ENCODE data around the gene TEX13D. TPM values are rescaled to one million over a fixed set of nuclear protein-coding genes. Genes with fewer than 3 reads are reported as not detected.

TEX13D gene
- polyA plus RNA-seq, 1 of the 3 experiments (the other 2 are of a cell fraction) = not detected

DNA sequence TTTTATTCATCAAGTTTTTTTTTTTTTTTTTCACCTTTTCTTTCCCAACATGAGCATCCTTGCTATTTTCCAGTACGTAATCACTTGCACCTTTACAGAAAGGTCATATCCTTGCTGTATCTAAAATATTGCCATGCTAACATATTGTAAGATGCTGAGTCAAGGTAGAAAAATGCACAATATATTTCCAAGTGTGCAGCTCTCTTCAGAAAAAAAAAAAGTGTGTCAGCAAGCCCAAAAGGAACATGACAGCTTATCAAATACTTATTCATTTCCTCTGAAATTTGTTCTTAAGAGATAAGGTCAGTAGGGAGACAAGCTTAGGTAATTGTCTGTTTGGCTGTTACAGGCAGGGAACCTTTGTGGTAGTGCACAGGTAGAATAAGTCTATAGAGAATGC is 40.9 kb downstream of the TEX13D start:
- no peaks in the 10 kb centered on the region for H3K36me3 ChIP-seq (replicated peaks in 1 of 2; ENCODE audit: control insufficient read depth in 1 of 2, insufficient read depth in 2 of 2, low read length in 1 of 2)
- H3K79me2 ChIP-seq (ENCODE audit: insufficient read depth) = no peaks in the 10 kb centered on the region
- H3K4me1 ChIP-seq (ENCODE audit: control insufficient read depth in 1 of 2, insufficient read depth in 2 of 2, low read depth in 1 of 2, low read length in 1 of 2) = no peaks in the 10 kb centered on the region
- POLR2A ChIA-PET = no interaction called here
- 21% methylated on average over 1 of the region's 1 CpG for WGBS (ENCODE audit: low lambda C conversion rate)
- no peak overlapping the region for H3K4me2 ChIP-seq
- DNase-seq = no peak
- H3K9me3 ChIP-seq = no peaks in the 10 kb centered on the region
- H3F3A ChIP-seq (replicated peaks; ENCODE audit: insufficient read depth) = no peaks in the 10 kb centered on the region
- TF ChIP-seq JUND (IDR thresholded peaks at IDR 0.05) = no peak
- no peak for TF ChIP-seq FOXJ3 (CRISPR knock-in tag; IDR thresholded peaks at IDR 0.05)
- no peak for TF ChIP-seq EZH2phosphoT487 (IDR thresholded peaks at IDR 0.05; ENCODE audit: borderline replicate concordance, low read depth)
- no peak for TF ChIP-seq RXRA (IDR thresholded peaks at IDR 0.05; ENCODE audit: borderline replicate concordance, low read depth)
- TF ChIP-seq POLR2AphosphoS5 (IDR thresholded peaks at IDR 0.05; ENCODE audit: low read depth, low read length) = no peak
- TF ChIP-seq FOXM1 (IDR thresholded peaks at IDR 0.05; ENCODE audit: low read depth) = no peak
- no peak for TF ChIP-seq GATA2 (CRISPR knock-in tag; IDR thresholded peaks at IDR 0.05)
- TF ChIP-seq CHD2 (IDR thresholded peaks at IDR 0.05; ENCODE audit: low read length, partially characterized antibody) = no peak
- TF ChIP-seq, protein P1, sequence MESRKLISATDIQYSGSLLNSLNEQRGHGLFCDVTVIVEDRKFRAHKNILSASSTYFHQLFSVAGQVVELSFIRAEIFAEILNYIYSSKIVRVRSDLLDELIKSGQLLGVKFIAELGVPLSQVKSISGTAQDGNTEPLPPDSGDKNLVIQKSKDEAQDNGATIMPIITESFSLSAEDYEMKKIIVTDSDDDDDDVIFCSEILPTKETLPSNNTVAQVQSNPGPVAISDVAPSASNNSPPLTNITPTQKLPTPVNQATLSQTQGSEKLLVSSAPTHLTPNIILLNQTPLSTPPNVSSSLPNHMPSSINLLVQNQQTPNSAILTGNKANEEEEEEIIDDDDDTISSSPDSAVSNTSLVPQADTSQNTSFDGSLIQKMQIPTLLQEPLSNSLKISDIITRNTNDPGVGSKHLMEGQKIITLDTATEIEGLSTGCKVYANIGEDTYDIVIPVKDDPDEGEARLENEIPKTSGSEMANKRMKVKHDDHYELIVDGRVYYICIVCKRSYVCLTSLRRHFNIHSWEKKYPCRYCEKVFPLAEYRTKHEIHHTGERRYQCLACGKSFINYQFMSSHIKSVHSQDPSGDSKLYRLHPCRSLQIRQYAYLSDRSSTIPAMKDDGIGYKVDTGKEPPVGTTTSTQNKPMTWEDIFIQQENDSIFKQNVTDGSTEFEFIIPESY (IDR thresholded peaks at IDR 0.05; ENCODE audit: borderline replicate concordance, low read depth) = no peak
- no peak for TF ChIP-seq NRF1 (IDR thresholded peaks at IDR 0.05; ENCODE audit: low read depth, low read length)
- no peak overlapping the region for H2AFZ ChIP-seq (ENCODE audit: low read depth)
- H4K20me1 ChIP-seq (ENCODE audit: insufficient read depth) = no peaks in the 10 kb centered on the region
- CTCF ChIA-PET = interaction anchor here (0.7 to 1.1 kb wide), 2 partner anchors 11 to 1266 kb away, joined by 3 read pairs; no protein-coding TSS in a partner anchor
- no peaks in the 10 kb centered on the region for H3K27me3 ChIP-seq (ENCODE audit: insufficient read depth)
- H3K9me2 ChIP-seq = no peaks in the 10 kb centered on the region
- H3K4me3 ChIP-seq (ENCODE audit: low read depth in 2 of 2, low read length in 1 of 2) = no peak overlapping the region
- no peak overlapping the region for H3K9ac ChIP-seq
- no peak overlapping the region for H3K27ac ChIP-seq (ENCODE audit: low read depth in 2 of 2, low read length in 1 of 2)

DNA sequence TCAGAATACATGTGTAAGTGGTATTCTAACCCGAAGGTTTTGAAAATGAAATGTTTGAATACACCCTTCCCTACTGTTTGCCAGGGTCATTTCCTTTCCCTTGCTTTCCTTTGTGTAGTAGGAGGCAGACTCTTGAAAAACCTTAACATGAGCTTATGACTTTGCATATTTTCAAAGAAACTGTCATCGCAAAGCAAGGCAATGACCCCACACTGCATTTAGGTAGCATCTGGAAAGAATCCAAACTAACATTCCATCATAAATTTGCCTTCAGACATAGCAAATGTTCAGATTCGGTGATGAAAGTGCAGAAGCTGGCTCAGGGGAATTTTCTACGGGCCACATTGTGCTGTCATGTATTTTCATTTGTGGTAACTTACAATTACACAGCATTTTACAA is 46.2 kb downstream of the TEX13D start:
- Histone ChIP-seq H3K36me3 (replicated peaks in 1 of 2; ENCODE audit: control insufficient read depth in 1 of 2, insufficient read depth in 2 of 2, low read length in 1 of 2) (no peaks in the 10 kb centered on the region), H3K9me3 (no peaks in the 10 kb centered on the region), H3K4me2 (no peak overlapping the region), H4K20me1 (ENCODE audit: insufficient read depth) (no peaks in the 10 kb centered on the region), H3K27ac (ENCODE audit: low read depth in 2 of 2, low read length in 1 of 2) (no peak overlapping the region), H3K27me3 (ENCODE audit: insufficient read depth) (no peaks in the 10 kb centered on the region), H3F3A (replicated peaks; ENCODE audit: insufficient read depth) (no peaks in the 10 kb centered on the region), H3K79me2 (ENCODE audit: insufficient read depth) (no peaks in the 10 kb centered on the region), H3K4me3 (ENCODE audit: low read depth in 2 of 2, low read length in 1 of 2) (no peak overlapping the region), H3K9ac (no peak overlapping the region), H2AFZ (ENCODE audit: low read depth) (no peak overlapping the region), H3K4me1 (ENCODE audit: control insufficient read depth in 1 of 2, insufficient read depth in 2 of 2, low read depth in 1 of 2, low read length in 1 of 2) (no peaks in the 10 kb centered on the region), H3K9me2 (no peaks in the 10 kb centered on the region)
- TF ChIP-seq, protein P2, sequence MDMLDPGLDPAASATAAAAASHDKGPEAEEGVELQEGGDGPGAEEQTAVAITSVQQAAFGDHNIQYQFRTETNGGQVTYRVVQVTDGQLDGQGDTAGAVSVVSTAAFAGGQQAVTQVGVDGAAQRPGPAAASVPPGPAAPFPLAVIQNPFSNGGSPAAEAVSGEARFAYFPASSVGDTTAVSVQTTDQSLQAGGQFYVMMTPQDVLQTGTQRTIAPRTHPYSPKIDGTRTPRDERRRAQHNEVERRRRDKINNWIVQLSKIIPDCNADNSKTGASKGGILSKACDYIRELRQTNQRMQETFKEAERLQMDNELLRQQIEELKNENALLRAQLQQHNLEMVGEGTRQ (IDR thresholded peaks at IDR 0.05; ENCODE audit: borderline replicate concordance, low read depth, low read length) = no peak
- TF ChIP-seq RXRA (IDR thresholded peaks at IDR 0.05; ENCODE audit: borderline replicate concordance, low read depth) = no peak
- TF ChIP-seq, protein P3, sequence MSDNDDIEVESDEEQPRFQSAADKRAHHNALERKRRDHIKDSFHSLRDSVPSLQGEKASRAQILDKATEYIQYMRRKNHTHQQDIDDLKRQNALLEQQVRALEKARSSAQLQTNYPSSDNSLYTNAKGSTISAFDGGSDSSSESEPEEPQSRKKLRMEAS (IDR thresholded peaks at IDR 0.05; ENCODE audit: low read depth) = no peak
- no peak for TF ChIP-seq SIN3A (IDR thresholded peaks at IDR 0.05; ENCODE audit: borderline replicate concordance, low read depth, low read length)
- no peak for TF ChIP-seq FOXM1 (IDR thresholded peaks at IDR 0.05; ENCODE audit: low read depth)
- no peak for TF ChIP-seq TEAD4 (IDR thresholded peaks at IDR 0.05; ENCODE audit: borderline replicate concordance, insufficient read depth)
- TF ChIP-seq NRF1 (IDR thresholded peaks at IDR 0.05; ENCODE audit: low read depth, low read length) = no peak
- TF ChIP-seq TCF12 (IDR thresholded peaks at IDR 0.05) = no peak
- TF ChIP-seq, protein P4, sequence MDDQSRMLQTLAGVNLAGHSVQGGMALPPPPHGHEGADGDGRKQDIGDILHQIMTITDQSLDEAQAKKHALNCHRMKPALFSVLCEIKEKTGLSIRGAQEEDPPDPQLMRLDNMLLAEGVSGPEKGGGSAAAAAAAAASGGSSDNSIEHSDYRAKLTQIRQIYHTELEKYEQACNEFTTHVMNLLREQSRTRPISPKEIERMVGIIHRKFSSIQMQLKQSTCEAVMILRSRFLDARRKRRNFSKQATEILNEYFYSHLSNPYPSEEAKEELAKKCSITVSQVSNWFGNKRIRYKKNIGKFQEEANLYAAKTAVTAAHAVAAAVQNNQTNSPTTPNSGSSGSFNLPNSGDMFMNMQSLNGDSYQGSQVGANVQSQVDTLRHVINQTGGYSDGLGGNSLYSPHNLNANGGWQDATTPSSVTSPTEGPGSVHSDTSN (IDR thresholded peaks at IDR 0.05) = no peak
- no peak for TF ChIP-seq MEF2A (IDR thresholded peaks at IDR 0.05; ENCODE audit: borderline replicate concordance, low read depth)
- no peak for TF ChIP-seq FOSL2 (IDR thresholded peaks at IDR 0.05; ENCODE audit: borderline replicate concordance, low read depth)
- 42% methylated on average over 4 of the region's 4 CpGs for WGBS (ENCODE audit: low lambda C conversion rate)
- POLR2A ChIA-PET = interaction anchor here (0.5 kb wide), 1 partner anchor 1201 kb away, joined by 3 read pairs; no protein-coding TSS in a partner anchor
- CTCF ChIA-PET = interaction anchor here (0.8 kb wide), 1 partner anchor 28 kb away, joined by 4 read pairs; no protein-coding TSS in a partner anchor
- DNase-seq = no peak
